ENCODE data around the gene APOB.

Gene APOB, protein sequence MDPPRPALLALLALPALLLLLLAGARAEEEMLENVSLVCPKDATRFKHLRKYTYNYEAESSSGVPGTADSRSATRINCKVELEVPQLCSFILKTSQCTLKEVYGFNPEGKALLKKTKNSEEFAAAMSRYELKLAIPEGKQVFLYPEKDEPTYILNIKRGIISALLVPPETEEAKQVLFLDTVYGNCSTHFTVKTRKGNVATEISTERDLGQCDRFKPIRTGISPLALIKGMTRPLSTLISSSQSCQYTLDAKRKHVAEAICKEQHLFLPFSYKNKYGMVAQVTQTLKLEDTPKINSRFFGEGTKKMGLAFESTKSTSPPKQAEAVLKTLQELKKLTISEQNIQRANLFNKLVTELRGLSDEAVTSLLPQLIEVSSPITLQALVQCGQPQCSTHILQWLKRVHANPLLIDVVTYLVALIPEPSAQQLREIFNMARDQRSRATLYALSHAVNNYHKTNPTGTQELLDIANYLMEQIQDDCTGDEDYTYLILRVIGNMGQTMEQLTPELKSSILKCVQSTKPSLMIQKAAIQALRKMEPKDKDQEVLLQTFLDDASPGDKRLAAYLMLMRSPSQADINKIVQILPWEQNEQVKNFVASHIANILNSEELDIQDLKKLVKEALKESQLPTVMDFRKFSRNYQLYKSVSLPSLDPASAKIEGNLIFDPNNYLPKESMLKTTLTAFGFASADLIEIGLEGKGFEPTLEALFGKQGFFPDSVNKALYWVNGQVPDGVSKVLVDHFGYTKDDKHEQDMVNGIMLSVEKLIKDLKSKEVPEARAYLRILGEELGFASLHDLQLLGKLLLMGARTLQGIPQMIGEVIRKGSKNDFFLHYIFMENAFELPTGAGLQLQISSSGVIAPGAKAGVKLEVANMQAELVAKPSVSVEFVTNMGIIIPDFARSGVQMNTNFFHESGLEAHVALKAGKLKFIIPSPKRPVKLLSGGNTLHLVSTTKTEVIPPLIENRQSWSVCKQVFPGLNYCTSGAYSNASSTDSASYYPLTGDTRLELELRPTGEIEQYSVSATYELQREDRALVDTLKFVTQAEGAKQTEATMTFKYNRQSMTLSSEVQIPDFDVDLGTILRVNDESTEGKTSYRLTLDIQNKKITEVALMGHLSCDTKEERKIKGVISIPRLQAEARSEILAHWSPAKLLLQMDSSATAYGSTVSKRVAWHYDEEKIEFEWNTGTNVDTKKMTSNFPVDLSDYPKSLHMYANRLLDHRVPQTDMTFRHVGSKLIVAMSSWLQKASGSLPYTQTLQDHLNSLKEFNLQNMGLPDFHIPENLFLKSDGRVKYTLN (N-terminal part only)

GRCh38 chr2:21043744-21044532 is at the start of gene APOB:
APOB (minus strand) TSS chr2:21044073; CDS start chr2:21043945, 128 bp downstream.
- no peak within 1 kb of the TSS for H3K27ac ChIP-seq
- TF ChIP-seq ZFX (IDR thresholded peaks at IDR 0.05): no peak
- no peak for TF ChIP-seq CTCF (conservative IDR thresholded peaks at IDR 0.05)

DNA sequence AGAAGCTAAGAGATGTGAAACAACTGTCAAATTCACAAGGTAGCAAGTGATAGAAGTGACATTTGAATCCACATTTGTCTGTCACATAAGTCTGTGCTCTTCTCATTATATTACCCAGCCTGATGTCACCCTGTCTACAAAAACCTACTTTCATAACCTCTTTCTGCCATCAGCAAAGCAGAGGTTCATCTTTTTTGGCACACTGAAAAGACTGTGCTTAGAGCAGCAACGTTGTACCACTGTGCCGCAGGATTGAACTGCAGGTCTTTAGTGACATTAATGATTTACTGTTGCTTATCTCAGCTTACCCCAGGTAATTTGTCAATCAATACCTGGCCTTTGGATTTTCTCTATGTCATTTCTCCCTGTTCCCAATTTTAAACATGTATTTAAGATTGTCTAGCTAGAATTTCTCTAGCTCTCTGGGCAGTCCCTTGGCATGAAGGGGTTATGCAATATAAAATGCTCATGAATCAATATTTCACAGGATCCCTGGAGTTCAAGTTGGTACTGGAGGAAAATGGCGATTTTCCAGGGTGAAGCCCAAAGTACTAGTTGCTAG is 48.5 kb upstream of the APOB start:
- no peak for TF ChIP-seq ZFX (IDR thresholded peaks at IDR 0.05)
- no peak for TF ChIP-seq CTCF (conservative IDR thresholded peaks at IDR 0.05)
- no peak overlapping the region for H3K27ac ChIP-seq

DNA sequence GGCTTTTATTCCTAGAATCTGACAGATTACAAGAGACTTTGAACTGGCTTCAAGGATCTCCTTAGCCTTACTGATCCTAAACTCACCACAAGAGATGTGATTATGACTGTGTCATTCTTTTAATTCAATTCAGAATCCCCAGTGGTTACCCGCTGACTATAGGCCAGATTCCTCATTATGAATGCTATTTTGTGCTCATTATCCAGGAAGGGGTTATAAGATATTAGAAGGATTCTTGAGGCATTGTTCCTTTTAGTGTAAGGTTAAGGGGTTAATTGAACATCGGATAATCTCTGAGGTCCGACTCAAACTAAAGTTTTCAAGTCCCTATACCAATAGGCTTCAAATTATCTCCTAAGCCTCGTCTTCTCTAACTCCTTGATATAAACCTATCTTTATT is 40.5 kb upstream of the APOB start:
- TF ChIP-seq CTCF (conservative IDR thresholded peaks at IDR 0.05): no peak
- TF ChIP-seq ZFX (IDR thresholded peaks at IDR 0.05): no peak

DNA sequence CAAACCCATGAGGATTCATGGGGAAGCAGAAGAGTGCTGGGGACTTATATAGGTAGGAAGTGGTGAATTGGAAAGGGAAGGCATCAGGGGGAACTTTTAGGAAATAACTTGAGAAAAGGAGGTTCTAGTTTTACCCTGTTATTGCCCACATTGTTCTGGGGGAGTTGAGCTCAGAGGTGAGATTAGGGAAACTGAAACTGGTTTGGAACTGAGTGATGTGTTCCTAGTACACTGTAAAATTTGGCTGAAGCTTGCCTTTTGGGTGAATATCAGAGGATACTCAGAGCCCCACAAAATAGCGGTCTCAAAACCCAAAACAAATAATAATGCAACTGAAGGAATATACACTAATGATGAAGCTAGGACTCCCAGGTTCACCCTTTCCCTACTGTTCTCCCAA is 39.6 kb upstream of the APOB start:
- no peak overlapping the region for H3K27ac ChIP-seq
- TF ChIP-seq ZFX (IDR thresholded peaks at IDR 0.05) (no peak), CTCF (conservative IDR thresholded peaks at IDR 0.05) (no peak)

More for the DNA sequence above, 40.5 kb upstream of the APOB start:
- H3K27ac ChIP-seq: no peak overlapping the region

GRCh38 chr2:21078296-21078695 is 34.4 kb upstream of the APOB start:
- H3K27ac ChIP-seq: no peak overlapping the region
- TF ChIP-seq ZFX (IDR thresholded peaks at IDR 0.05) (no peak), CTCF (conservative IDR thresholded peaks at IDR 0.05) (no peak)

DNA sequence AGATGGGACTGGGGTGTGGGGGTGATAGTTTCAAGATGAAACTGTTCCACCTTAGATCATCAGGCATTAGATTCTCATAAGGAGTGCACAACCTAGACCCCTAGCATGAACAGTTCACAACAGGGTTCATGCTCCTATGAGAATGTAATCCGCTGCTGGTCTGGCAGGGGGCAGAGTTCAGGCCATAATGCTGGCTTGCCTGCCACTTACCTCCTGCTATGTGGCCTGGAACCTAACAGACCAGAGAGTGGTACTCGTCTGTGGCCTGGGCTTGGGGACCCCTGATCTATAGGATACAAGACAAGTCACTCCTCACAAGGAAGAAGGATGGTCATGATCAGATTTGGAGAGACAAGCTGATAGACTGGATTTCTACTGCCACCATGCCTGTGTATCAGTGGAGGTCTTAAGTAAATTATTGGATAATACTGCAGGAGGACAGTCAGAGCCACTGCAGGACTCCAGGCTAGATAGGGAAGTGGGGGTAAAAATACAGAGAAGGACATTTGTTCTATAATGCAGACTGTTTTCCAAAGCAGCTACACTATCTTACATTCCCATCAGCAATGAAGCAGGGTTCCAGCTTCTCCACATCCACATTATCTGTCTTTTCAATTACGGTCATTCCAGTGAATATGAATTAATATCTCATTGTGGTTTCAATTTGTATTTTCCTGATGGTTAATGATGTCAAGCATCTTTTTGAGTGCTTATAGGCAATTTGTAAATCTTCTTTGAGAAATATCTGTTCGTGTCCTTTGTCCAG is 28.8 kb upstream of the APOB start:
- H3K27ac ChIP-seq: no peak overlapping the region
- TF ChIP-seq CTCF (conservative IDR thresholded peaks at IDR 0.05): no peak
- TF ChIP-seq ZFX (IDR thresholded peaks at IDR 0.05): no peak

Data from C4-2B (cell line).